ENCODE data around the gene OLFML2A.

OLFML2A gene

DNA sequence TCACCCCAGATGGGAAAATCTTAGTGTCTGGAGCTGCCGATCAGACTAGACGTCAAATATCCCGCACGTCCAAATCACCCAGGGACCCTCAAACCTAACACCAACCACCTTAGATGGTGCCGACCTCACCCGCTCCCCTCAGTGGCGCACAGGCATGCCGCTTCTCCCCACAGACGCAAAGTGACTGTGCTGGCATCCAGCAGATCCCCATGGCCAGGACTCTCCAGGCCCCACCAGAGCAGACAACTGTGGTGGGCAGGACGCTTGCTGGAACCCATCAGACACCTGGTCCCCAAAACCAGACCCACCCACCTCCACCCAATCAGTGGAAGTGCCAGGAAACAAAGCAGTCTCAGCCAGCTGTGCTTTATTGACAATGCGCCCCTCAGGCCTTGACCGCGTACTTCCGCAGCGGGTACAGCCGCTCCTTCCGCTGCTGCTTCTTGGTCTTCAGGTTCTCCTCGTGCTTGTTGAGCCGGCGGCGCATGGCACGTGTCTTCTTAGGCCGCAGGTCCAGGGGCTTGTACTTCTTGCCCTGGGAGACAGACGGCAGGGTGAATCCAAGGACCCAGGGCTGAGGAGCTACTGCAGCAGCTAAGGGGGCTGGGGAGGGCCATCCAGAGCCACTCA lies 80.7 kb downstream of the OLFML2A start:
- DNase-seq = no peak

GRCh38 chr9:124858330-124859046 lies 81.6 kb downstream of the OLFML2A start:
- DNase-seq = no peak

DNA sequence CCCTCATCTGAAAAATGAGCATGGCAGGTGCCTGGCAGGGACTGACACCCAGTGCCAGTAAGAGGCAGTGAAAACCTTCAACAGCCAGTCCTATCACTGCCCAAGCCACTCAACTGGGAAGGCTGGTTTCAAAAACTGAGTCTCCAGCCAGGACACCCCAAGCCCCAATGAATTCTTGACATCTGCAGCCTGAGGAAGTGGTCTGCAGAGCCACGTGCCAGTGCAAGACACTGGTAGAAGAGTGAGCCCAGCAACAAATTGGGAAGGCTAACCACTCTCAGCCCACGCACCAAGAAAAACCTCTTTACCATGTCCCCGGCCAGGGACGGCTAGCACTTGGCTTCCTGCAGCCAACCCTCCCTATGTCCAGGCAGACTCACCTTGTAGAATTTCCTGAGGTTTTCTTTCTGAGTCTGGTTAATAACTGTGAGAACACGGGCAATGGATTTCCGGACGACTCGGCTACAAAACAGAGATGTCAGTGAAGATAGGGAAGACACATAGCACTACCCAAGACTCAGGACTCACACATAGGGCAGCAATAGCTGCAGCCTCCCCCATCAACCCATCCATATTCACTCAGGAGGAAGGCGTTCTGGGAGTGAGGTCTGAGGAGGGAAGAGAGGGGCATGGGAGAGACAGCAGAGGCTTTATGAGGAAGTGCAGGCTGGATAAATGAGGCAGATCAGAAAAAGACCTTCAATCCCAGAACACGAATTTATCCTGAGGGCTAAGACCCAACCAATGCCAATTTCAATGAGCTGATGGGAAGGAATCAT lies 83.1 kb downstream of the OLFML2A start:
- DNase-seq = no peak

DNA sequence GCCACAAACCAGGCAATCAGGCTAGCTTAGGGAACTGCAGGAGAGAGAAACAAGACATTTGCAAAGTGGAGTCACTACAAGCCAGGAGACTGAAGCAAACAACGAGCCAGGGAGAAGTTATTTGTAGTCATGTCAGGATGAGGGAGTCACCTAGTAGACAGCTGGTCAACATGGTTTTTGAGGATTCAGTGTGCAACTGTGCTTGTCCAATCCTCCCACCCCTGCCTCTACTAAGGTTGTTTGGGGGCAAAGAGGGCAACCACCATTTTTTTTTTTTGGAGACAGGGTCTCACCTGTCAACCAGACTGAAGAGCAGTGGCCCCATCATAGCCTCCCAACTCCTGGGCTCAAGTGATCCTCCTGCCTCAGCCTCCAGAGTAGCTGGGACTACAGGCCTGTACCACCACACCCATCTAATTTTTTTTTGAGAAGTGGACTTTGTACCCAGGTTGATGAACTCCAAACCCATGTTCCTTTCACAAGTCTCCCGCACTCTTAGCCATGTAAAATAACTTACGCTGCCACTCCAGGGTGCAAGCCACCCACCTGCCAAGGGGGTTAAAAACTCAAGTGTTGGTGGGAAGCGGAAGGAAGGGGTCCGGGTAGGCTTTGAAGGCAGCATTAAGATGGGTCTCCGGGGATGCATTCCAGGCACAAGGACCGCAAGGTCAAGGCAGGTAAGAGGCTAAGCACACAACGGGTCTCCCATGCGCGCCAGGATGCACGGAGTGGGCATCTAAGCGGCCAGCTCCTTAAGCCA lies 83.8 kb downstream of the OLFML2A start:
- DNase-seq = no peak

GRCh38 chr9:124861342-124862229 lies 84.7 kb downstream of the OLFML2A start, which contains the start of the genes ARPC5L and RPL35:
TSS of gene ARPC5L (plus strand) at chr9:124862130. CDS start at chr9:124869291, 7,161 bp downstream.
TSS of gene RPL35 (minus strand) at chr9:124861957. CDS start at chr9:124861912, 45 bp downstream.
- DNase-seq = peak; percentile 91

DNA sequence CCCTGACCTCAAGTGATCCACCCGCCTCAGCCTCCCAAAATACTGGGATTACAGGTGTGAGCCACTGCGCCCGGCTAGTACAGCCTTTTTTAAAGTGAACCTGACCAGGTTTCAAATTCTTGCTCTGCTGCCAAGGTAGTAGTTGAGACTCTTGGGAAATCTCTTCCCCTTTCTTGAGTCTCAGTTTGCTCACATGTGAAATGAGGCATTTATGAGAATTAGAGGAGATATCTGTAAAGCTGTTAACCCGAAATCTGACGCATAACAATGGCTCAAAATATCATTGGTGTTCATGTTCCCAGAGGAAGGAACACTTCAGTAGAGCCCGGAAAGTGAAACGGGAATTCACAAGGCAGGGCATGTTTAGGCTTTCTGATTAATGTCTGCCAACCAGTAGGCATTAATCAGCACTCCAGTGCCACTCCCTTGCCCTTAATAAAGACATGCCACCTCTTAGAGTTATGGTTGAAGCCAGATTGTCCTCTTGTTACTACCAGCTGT lies 86.5 kb downstream of the OLFML2A start:
- no peak for DNase-seq

Data from NCI-H510A (cell line).